GM23248 (cell line): ENCODE data around the gene GRIA4.

Experiments
- EZH2 ChIP-seq: fragments of 200-600 bp; sonication (generic); IDR thresholded peaks from 2 replicates; pipeline ENCODE4 v1.6.1; 2018; ENCODE audit warnings: antibody characterized with exemption, mild to moderate bottlenecking; ENCODE audit not compliant: insufficient read depth, poor library complexity, severe bottlenecking
- EZH2phosphoT487 ChIP-seq: fragments of 200-600 bp; sonication (generic); IDR thresholded peaks from 2 replicates; pipeline ENCODE4 v1.6.1; 2018; ENCODE audit warnings: antibody characterized with exemption, moderate library complexity, mild to moderate bottlenecking, low read depth; ENCODE audit not compliant: insufficient read depth

DNA sequence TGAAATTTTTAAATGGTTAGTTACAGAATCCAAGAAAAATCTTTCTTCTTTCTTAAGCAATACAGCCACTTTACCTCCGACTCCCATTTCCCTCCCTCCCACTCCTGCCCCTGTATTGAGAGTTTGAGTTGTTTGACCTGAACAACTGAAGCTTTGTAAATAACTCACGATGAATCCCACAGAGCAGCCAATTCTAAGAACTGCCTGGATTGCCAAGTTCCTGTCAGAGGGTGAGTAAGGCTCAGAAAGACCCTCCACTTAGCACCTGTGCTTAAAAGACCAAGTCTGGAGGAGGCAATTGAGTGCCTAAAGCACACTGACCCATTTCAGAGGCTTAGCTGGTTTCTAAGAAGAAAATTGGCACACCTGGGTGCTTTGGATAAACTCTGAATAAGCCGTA, 253.7 kb downstream of the GRIA4 start:
- TF ChIP-seq EZH2, result no peak
- no peak for TF ChIP-seq EZH2phosphoT487
